SK-N-SH (cell line): ENCODE measurements around the gene TSTD1. TPM values are rescaled to one million over a fixed set of nuclear protein-coding genes. Genes with fewer than 3 reads are reported as not detected.

ENCODE experiments used
- CTCF ChIA-PET: fragments of 300-600, 350-600 bp; formaldehyde crosslinking; extraction: SDS; loops from one replicate; lab custom pipeline; 2021; lab: Yijun Ruan, JAX
- POLR2A ChIA-PET: fragments of 350-600 bp; sonication (Branson Sonifier 250); formaldehyde crosslinking; extraction: SDS; loops from one replicate; lab custom pipeline; 2020; ENCODE audit warnings: antibody characterized with exemption, inconsistent platforms; lab: Yijun Ruan, JAX
- DNase-seq: peaks from one replicate; pipeline ENCODE4 v3.0.0; 2012
- H2AFZ ChIP-seq: fragments of 200-600 bp; sonication (generic); 2 replicates; pipeline ENCODE4 v1.8.1; 2016; ENCODE audit warnings: antibody characterized with exemption, mild to moderate bottlenecking, low read depth
- H3F3A ChIP-seq: fragments of 200-600 bp; sonication (generic); replicated peaks from 2 replicates; pipeline ENCODE3; 2016; ENCODE audit warnings: antibody characterized with exemption, mild to moderate bottlenecking; ENCODE audit not compliant: insufficient read depth
- H3K27ac ChIP-seq, 2 experiments: fragments of 200-500 bp in 1 of 2; fragments of 200-600 bp in 1 of 2; sonication (Bioruptor generic) in 1 of 2; sonication (generic), shearing (Covaris generic) in 1 of 2; 2 replicates each; pipeline versions ENCODE4 v1.5.1 to v1.6.1; 2014 to 2016; ENCODE audit warnings: low read depth in 2 of 2, inconsistent platforms in 1 of 2, low read length in 1 of 2, mild to moderate bottlenecking in 1 of 2, mixed read lengths in 1 of 2
- H3K27me3 ChIP-seq: fragments of 200-600 bp; sonication (generic), shearing (Covaris generic); 2 replicates; pipeline ENCODE4 v1.6.1; 2016; ENCODE audit warnings: mixed run types; ENCODE audit not compliant: insufficient read depth
- H3K36me3 ChIP-seq, 2 experiments: fragments of 200-500 bp in 1 of 2; fragments of 200-600 bp in 1 of 2; sonication (Bioruptor generic) in 1 of 2; sonication (generic) in 1 of 2; replicated peaks in 1 of 2; 2 replicates each; pipeline versions ENCODE3 to v1.5.1; 2014 to 2016; ENCODE audit warnings: low read length in 1 of 2, mild to moderate bottlenecking in 1 of 2; ENCODE audit not compliant: insufficient read depth in 2 of 2, control insufficient read depth in 1 of 2
- H3K4me1 ChIP-seq, 2 experiments: fragments of 200-500 bp in 1 of 2; fragments of 200-600 bp in 1 of 2; sonication (Bioruptor generic) in 1 of 2; sonication (generic), shearing (Covaris generic) in 1 of 2; 2 replicates each; pipeline versions ENCODE4 v1.5.1 to v1.6.1; 2014 to 2016; ENCODE audit warnings: low read depth in 1 of 2, low read length in 1 of 2, mixed run types in 1 of 2; ENCODE audit not compliant: insufficient read depth in 2 of 2, control insufficient read depth in 1 of 2
- H3K4me2 ChIP-seq: fragments of 200-600 bp; sonication (generic), shearing (Covaris generic); 2 replicates; pipeline ENCODE4 v1.6.1; 2017; ENCODE audit warnings: mixed run types
- H3K4me3 ChIP-seq, 2 experiments: fragments of 200-500 bp in 1 of 2; fragments of 200-600 bp in 1 of 2; sonication (Bioruptor generic) in 1 of 2; sonication (generic), shearing (Covaris generic) in 1 of 2; 2 replicates each; pipeline versions ENCODE4 v1.5.1 to v1.8.1; 2014 to 2016; ENCODE audit warnings: low read depth in 2 of 2, inconsistent platforms in 1 of 2, low read length in 1 of 2, mild to moderate bottlenecking in 1 of 2, mixed read lengths in 1 of 2, moderate library complexity in 1 of 2
- H3K79me2 ChIP-seq: fragments of 200-600 bp; sonication (generic); 2 replicates; pipeline ENCODE4 v1.8.1; 2017; ENCODE audit warnings: mild to moderate bottlenecking; ENCODE audit not compliant: insufficient read depth
- H3K9ac ChIP-seq: fragments of 200-600 bp; sonication (generic); 2 replicates; pipeline ENCODE4 v1.6.1; 2017; ENCODE audit warnings: mixed run types
- H3K9me2 ChIP-seq: fragments of 200-600 bp; sonication (generic); 2 replicates; pipeline ENCODE4 v1.6.1; 2017; ENCODE audit warnings: mixed run types
- H3K9me3 ChIP-seq: fragments of 200-600 bp; sonication (generic); 2 replicates; pipeline ENCODE4 v1.6.1; 2017; ENCODE audit warnings: mixed run types, mild to moderate bottlenecking, moderate library complexity
- H4K20me1 ChIP-seq: fragments of 200-600 bp; sonication (generic); 2 replicates; pipeline ENCODE4 v1.6.1; 2017; ENCODE audit warnings: mild to moderate bottlenecking, mixed run types; ENCODE audit not compliant: insufficient read depth
- ELF1 ChIP-seq: IDR thresholded peaks from 2 replicates; pipeline ENCODE4 v1.4.0; 2012
- EP300 ChIP-seq, 2 experiments: IDR thresholded peaks; 2 replicates each; pipeline versions ENCODE4 v1.4.0 to v1.6.1; 2012; ENCODE audit warnings: borderline replicate concordance in 1 of 2, low read depth in 1 of 2, low read length in 1 of 2
- FOXM1 ChIP-seq: IDR thresholded peaks from 2 replicates; pipeline ENCODE4 v1.4.0; 2012; ENCODE audit warnings: low read depth, mild to moderate bottlenecking
- GABPA ChIP-seq: IDR thresholded peaks from 2 replicates; pipeline ENCODE4 v1.4.0; 2012; ENCODE audit warnings: low read depth, mild to moderate bottlenecking
- GATA2 ChIP-seq: sonication (generic); formaldehyde crosslinking; IDR thresholded peaks from 2 replicates; pipeline ENCODE4 v1.5.0; 2020; ENCODE audit warnings: mild to moderate bottlenecking, missing genetic modification reagents
- JUND ChIP-seq: IDR thresholded peaks from 2 replicates; pipeline ENCODE4 v1.4.0; 2012
- MAX ChIP-seq: IDR thresholded peaks from 2 replicates; pipeline ENCODE4 v1.4.0; 2012; ENCODE audit warnings: low read depth
- MXI1 ChIP-seq: IDR thresholded peaks from 2 replicates; pipeline ENCODE4 v1.6.1; 2012; ENCODE audit warnings: mild to moderate bottlenecking, low read depth, low read length, improper control_type of control experiment
- PBX3 ChIP-seq: IDR thresholded peaks from 2 replicates; pipeline ENCODE4; 2012
- POLR2AphosphoS5 ChIP-seq: IDR thresholded peaks from 2 replicates; pipeline ENCODE4 v1.6.1; 2012; ENCODE audit warnings: low read depth, low read length
- RFX5 ChIP-seq: IDR thresholded peaks from 2 replicates; pipeline ENCODE4 v1.6.1; 2012; ENCODE audit warnings: mild to moderate bottlenecking, improper control_type of control experiment, low read length
- SMC3 ChIP-seq: IDR thresholded peaks from 2 replicates; pipeline ENCODE4 v1.6.1; 2012; ENCODE audit warnings: low read depth, low read length, improper control_type of control experiment
- TEAD4 ChIP-seq: IDR thresholded peaks from 2 replicates; pipeline ENCODE4 v1.4.0; 2012; ENCODE audit warnings: mild to moderate bottlenecking, borderline replicate concordance; ENCODE audit not compliant: insufficient read depth
- WGBS: methylation state at CpG from one replicate; pipeline ENCODE4 v1.1.6; 2017; ENCODE audit warnings: low lambda C conversion rate; 5-methylcytosine and 5-hydroxymethylcytosine counted together
- polyA plus RNA-seq, 3 experiments: library from polyadenylated mRNA; depleted of rRNA; stranded (reverse); fragments of >200 nt; gene quantifications; 2 replicates each; pipeline ENCODE4 v1.2.3, GENCODE V29; 2012
- TF ChIP-seq, protein P1 (sequence below): IDR thresholded peaks from 2 replicates; pipeline ENCODE4 v1.6.1; 2012; ENCODE audit warnings: mild to moderate bottlenecking, low read depth, low read length, moderate library complexity
- TF ChIP-seq, protein P2 (sequence below): IDR thresholded peaks from 2 replicates; pipeline ENCODE4 v1.4.0; 2012; ENCODE audit warnings: low read depth, borderline replicate concordance

TSTD1 gene
- polyA plus RNA-seq, 1 of the 3 experiments (the other 2 are of a cell fraction) = 93.9 TPM

GRCh38 chr1:161051219-161051618 lies 12.5 kb upstream of the TSTD1 start (continued):
- no peak for TF ChIP-seq PBX3
- no peak for TF ChIP-seq MAX
- TF ChIP-seq MXI1 = no peak
- no peak for TF ChIP-seq ELF1
- TF ChIP-seq FOXM1 = no peak
- no peak for TF ChIP-seq EP300 (IDR thresholded peaks at IDR 0.05; ENCODE audit: borderline replicate concordance in 1 of 2, low read depth in 1 of 2, low read length in 1 of 2)
- TF ChIP-seq, all 33 proteins: peak for 0

DNA sequence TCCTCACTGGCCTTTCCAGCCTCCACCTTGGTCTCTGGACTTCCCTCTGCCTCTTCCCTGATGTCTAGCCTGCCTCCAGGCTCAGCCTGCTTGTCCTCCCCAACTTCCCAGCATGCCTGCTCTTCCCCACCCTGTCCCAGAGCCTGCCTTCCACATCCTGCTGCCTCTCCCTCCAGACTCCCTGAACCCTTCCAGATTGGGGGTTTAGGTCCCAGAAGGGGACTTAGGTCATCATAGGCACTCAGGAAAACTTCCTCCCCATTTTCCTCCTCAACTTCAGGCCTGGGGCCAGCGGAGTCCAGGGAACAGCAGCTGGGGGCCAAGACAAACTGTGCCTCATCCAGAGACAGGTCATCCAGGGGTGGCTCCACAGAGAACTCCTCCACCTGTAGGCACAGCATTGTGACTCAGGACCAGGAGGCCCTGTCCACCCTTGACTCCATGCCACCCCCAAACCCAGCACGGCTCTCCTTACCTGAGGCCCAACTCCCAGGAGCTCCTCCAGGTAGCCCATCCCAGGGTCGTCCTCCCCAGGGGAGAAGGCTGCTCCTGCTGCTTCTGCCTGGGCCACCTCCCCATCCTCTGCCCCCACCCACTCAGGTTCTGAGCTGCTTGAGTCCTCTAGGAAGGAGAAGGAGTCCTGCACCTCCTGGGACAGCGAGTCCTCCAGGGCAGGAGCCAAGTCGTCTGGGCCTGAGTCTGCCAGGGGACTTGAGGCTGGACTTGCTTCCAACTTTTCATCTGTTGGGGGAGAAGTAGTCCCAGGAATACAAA lies 10.4 kb upstream of the TSTD1 start:
- ChIA-PET POLR2A (no interaction called here), CTCF (no interaction called here)
- Histone ChIP-seq H3K4me3 (no peak overlapping the region), H3K9me2 (no peaks in the 10 kb centered on the region), H3K4me2 (no peak overlapping the region), H3K36me3 (no peaks in the 10 kb centered on the region), H3K27ac (no peak overlapping the region), H4K20me1 (no peaks in the 10 kb centered on the region), H3F3A (peaks cover 5% of the 10 kb centered on the region), H3K9ac (no peak overlapping the region), H3K9me3 (no peaks in the 10 kb centered on the region), H2AFZ (no peak overlapping the region), H3K27me3 (no peaks in the 10 kb centered on the region), H3K79me2 (peaks cover 10% of the 10 kb centered on the region), H3K4me1 (peaks cover 0 to 7% of the 10 kb centered on the region in 2 experiments; a peak in 2 of 4 replicates)
- no peak for DNase-seq
- TF ChIP-seq RFX5 (no peak), TEAD4 (no peak), GABPA (no peak), GATA2 (CRISPR knock-in tag) (no peak), MXI1 (no peak), POLR2AphosphoS5 (no peak), JUND (no peak), SMC3 (no peak)
- TF ChIP-seq, protein P1, sequence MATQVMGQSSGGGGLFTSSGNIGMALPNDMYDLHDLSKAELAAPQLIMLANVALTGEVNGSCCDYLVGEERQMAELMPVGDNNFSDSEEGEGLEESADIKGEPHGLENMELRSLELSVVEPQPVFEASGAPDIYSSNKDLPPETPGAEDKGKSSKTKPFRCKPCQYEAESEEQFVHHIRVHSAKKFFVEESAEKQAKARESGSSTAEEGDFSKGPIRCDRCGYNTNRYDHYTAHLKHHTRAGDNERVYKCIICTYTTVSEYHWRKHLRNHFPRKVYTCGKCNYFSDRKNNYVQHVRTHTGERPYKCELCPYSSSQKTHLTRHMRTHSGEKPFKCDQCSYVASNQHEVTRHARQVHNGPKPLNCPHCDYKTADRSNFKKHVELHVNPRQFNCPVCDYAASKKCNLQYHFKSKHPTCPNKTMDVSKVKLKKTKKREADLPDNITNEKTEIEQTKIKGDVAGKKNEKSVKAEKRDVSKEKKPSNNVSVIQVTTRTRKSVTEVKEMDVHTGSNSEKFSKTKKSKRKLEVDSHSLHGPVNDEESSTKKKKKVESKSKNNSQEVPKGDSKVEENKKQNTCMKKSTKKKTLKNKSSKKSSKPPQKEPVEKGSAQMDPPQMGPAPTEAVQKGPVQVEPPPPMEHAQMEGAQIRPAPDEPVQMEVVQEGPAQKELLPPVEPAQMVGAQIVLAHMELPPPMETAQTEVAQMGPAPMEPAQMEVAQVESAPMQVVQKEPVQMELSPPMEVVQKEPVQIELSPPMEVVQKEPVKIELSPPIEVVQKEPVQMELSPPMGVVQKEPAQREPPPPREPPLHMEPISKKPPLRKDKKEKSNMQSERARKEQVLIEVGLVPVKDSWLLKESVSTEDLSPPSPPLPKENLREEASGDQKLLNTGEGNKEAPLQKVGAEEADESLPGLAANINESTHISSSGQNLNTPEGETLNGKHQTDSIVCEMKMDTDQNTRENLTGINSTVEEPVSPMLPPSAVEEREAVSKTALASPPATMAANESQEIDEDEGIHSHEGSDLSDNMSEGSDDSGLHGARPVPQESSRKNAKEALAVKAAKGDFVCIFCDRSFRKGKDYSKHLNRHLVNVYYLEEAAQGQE = no peak
- TF ChIP-seq, protein P2, sequence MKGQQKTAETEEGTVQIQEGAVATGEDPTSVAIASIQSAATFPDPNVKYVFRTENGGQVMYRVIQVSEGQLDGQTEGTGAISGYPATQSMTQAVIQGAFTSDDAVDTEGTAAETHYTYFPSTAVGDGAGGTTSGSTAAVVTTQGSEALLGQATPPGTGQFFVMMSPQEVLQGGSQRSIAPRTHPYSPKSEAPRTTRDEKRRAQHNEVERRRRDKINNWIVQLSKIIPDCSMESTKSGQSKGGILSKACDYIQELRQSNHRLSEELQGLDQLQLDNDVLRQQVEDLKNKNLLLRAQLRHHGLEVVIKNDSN = no peak
- 77% methylated on average over 4 of the region's 5 CpGs for WGBS
